Stimulated activated CD4-positive, alpha-beta T cell treated with anti-CD3 and anti-CD28 coated beads, TNF-alpha, amount 100 ng/mL, for 1 hour (primary cell): ENCODE data around the gene RPRD1B.
"Not testable (repeated sequence)": the region's sequence is repeated elsewhere in the genome, so short reads cannot be mapped to it uniquely, and the experiment has no call there.

Experiments
- DNase-seq, 3 donors: peaks; one replicate each; pipeline ENCODE4 v3.0.0-alpha.2; 2020; ENCODE audit warnings: low read depth in 3 of 3, low spot score in 1 of 3

The RPRD1B gene

GRCh38 chr20:38001173-38001875, 32.2 kb upstream of the RPRD1B start:
- DNase-seq = no peak

GRCh38 chr20:38001981-38002380, 31.6 kb upstream of the RPRD1B start:
- DNase-seq = no peak

GRCh38 chr20:38002422-38002821, 31.1 kb upstream of the RPRD1B start:
- no peak for DNase-seq

- DNase-seq = no peak
Measured at GRCh38 chr20:38004416-38004815, 29.1 kb upstream of the RPRD1B start.

GRCh38 chr20:38005903-38006302, 27.6 kb upstream of the RPRD1B start:
- DNase-seq = no peak

GRCh38 chr20:38007526-38007925, 26.0 kb upstream of the RPRD1B start:
- DNase-seq = no peak

GRCh38 chr20:38008233-38008944, 25.2 kb upstream of the RPRD1B start:
- DNase-seq = no peak

GRCh38 chr20:38009416-38009815, 24.1 kb upstream of the RPRD1B start:
- DNase-seq = not testable (repeated sequence)

- DNase-seq = no peak
Measured at GRCh38 chr20:38011696-38012095, 21.9 kb upstream of the RPRD1B start.

- DNase-seq = no peak
Measured at GRCh38 chr20:38012332-38012731, 21.2 kb upstream of the RPRD1B start.

GRCh38 chr20:38013887-38014286, 19.7 kb upstream of the RPRD1B start:
- no peak for DNase-seq

- DNase-seq = no peak
Measured at GRCh38 chr20:38017959-38018358, 15.6 kb upstream of the RPRD1B start.

- DNase-seq = no peak
Measured at GRCh38 chr20:38018385-38018784, 15.2 kb upstream of the RPRD1B start.

- DNase-seq = no peak
Measured at GRCh38 chr20:38021087-38021772, 12.3 kb upstream of the RPRD1B start.

- DNase-seq = no peak
Measured at GRCh38 chr20:38023181-38024001, 10.2 kb upstream of the RPRD1B start.

GRCh38 chr20:38024496-38024895, 9.1 kb upstream of the RPRD1B start:
- DNase-seq = no peak

GRCh38 chr20:38029453-38029852, 4.1 kb upstream of the RPRD1B start:
- no peak for DNase-seq

GRCh38 chr20:38031957-38032356, 1.6 kb upstream of the RPRD1B start:
- DNase-seq = no peak

GRCh38 chr20:38032585-38033329, 789 bp upstream of the RPRD1B start:
- peak in 2 of 3 donors; percentile 3 for DNase-seq

GRCh38 chr20:38034108-38034649, 633 bp downstream of the RPRD1B start:
- DNase-seq = no peak
